H1 (cell line): Measurements from ENCODE around the gene ADCY5. TPM values are rescaled to one million over a fixed set of nuclear protein-coding genes. Genes with fewer than 3 reads are reported as not detected.

Experiments
- CTCF ChIA-PET: fragments of 300-600 bp; sonication (Branson Sonifier 250); formaldehyde crosslinking; loops from one replicate; lab custom pipeline; 2021; ENCODE audit not compliant: partially characterized antibody; lab: Charles Lee
- POLR2A ChIA-PET: fragments of 300-600 bp; sonication (Branson Sonifier 250); formaldehyde crosslinking; loops from one replicate; lab custom pipeline; 2021; ENCODE audit warnings: inconsistent platforms; ENCODE audit not compliant: partially characterized antibody; lab: Charles Lee
- DNase-seq, 2 experiments: peaks; one replicate each; pipeline versions ENCODE4 v3.0.0 to v3.0.0-alpha.2; 2010 to 2022; ENCODE audit warnings: low spot score in 2 of 2, low read depth in 1 of 2, mixed read lengths in 1 of 2
- FAIRE-seq: peaks from 2 replicates; lab custom pipeline; 2011; peaks lifted over from hg19 to GRCh38; lab: Jason Lieb, UNC
- H2AFZ ChIP-seq: 2 replicates; pipeline ENCODE4 v1.8.1; 2012; ENCODE audit warnings: low read length, inconsistent platforms
- H2AK5ac ChIP-seq: 2 replicates; pipeline ENCODE4 v1.6.1; 2013; ENCODE audit warnings: low read depth, low read length
- H2BK120ac ChIP-seq: replicated peaks from 2 replicates; pipeline ENCODE3; 2013; ENCODE audit warnings: low read depth, low read length, inconsistent platforms
- H2BK12ac ChIP-seq: 2 replicates; pipeline ENCODE4 v1.6.1; 2013; ENCODE audit warnings: low read depth, low read length
- H2BK15ac ChIP-seq: 2 replicates; pipeline ENCODE4 v1.6.1; 2013; ENCODE audit warnings: low read length
- H2BK20ac ChIP-seq: 2 replicates; pipeline ENCODE4 v1.6.1; 2013; ENCODE audit warnings: low read length
- H2BK5ac ChIP-seq: 2 replicates; pipeline ENCODE4 v1.6.1; 2013; ENCODE audit warnings: low read depth, low read length
- H3K14ac ChIP-seq: 2 replicates; pipeline ENCODE4 v1.6.1; 2013; ENCODE audit warnings: inconsistent platforms; ENCODE audit not compliant: insufficient read length
- H3K18ac ChIP-seq: 2 replicates; pipeline ENCODE4 v1.6.1; 2013; ENCODE audit warnings: low read length; ENCODE audit errors: extremely low read depth
- H3K23ac ChIP-seq: 2 replicates; pipeline ENCODE4 v1.6.1; 2013; ENCODE audit warnings: inconsistent platforms; ENCODE audit not compliant: insufficient read length
- H3K23me2 ChIP-seq: 2 replicates; pipeline ENCODE4 v1.6.1; 2013; ENCODE audit warnings: low read depth, low read length
- H3K27ac ChIP-seq: 2 replicates; pipeline ENCODE4 v1.6.1; 2011; ENCODE audit warnings: low read depth, low read length, inconsistent platforms
- H3K27me3 ChIP-seq, 4 experiments: replicated peaks in 1 of 4; 1 replicate in 1 of 4; 2 replicates in 3 of 4; pipeline versions ENCODE4 v1.6.1 to v1.8.1; 2011 to 2013; ENCODE audit warnings: low read length in 3 of 4, mild to moderate bottlenecking in 3 of 4, inconsistent platforms in 2 of 4, mixed read lengths in 2 of 4, moderate library complexity in 1 of 4; ENCODE audit not compliant: control insufficient read depth in 3 of 4, insufficient read depth in 3 of 4; ENCODE audit errors: extremely low read depth in 1 of 4
- H3K36me3 ChIP-seq, 4 experiments: 2 replicates each; pipeline versions ENCODE4 v1.6.1 to v1.8.1; 2011 to 2013; ENCODE audit warnings: mild to moderate bottlenecking in 4 of 4, low read length in 3 of 4, moderate library complexity in 2 of 4, control low read depth in 1 of 4, inconsistent platforms in 1 of 4; ENCODE audit not compliant: insufficient read depth in 4 of 4, control insufficient read depth in 2 of 4
- H3K4ac ChIP-seq: replicated peaks from 2 replicates; pipeline ENCODE3; 2013; ENCODE audit warnings: low read length, low read depth, mixed read lengths, inconsistent platforms; ENCODE audit not compliant: insufficient read length
- H3K4me1 ChIP-seq, 4 experiments: replicated peaks in 1 of 4; 1 replicate in 1 of 4; 2 replicates in 3 of 4; pipeline versions ENCODE4 v1.6.1 to v1.8.1; 2011 to 2013; ENCODE audit warnings: low read length in 3 of 4, inconsistent platforms in 2 of 4, mixed read lengths in 1 of 4; ENCODE audit not compliant: insufficient read depth in 4 of 4, control insufficient read depth in 3 of 4
- H3K4me2 ChIP-seq, 2 experiments: 2 replicates each; pipeline versions ENCODE4 v1.6.1 to v1.8.1; 2011 to 2013; ENCODE audit warnings: low read depth in 2 of 2, low read length in 2 of 2, control low read depth in 1 of 2, inconsistent platforms in 1 of 2, mild to moderate bottlenecking in 1 of 2; ENCODE audit not compliant: insufficient read depth in 1 of 2
- H3K4me3 ChIP-seq, 4 experiments: fragments of 200-600, 300-600 bp in 1 of 4; sonication (generic), shearing (Covaris generic), sonication (Bioruptor Twin) in 1 of 4; 2 replicates each; pipeline versions ENCODE4 v1.5.1 to v1.8.1; 2011 to 2016; ENCODE audit warnings: low read length in 4 of 4, low read depth in 3 of 4, control low read depth in 2 of 4, inconsistent platforms in 2 of 4, mild to moderate bottlenecking in 2 of 4, mixed read lengths in 1 of 4, moderate library complexity in 1 of 4; ENCODE audit not compliant: insufficient read depth in 2 of 4; ENCODE audit errors: extremely low read depth in 1 of 4
- H3K56ac ChIP-seq: replicated peaks from 2 replicates; pipeline ENCODE3; 2013; ENCODE audit warnings: low read depth, mild to moderate bottlenecking, mixed read lengths, low read length, inconsistent platforms; ENCODE audit not compliant: insufficient read length
- H3K79me1 ChIP-seq: 2 replicates; pipeline ENCODE4 v1.6.1; 2013; ENCODE audit warnings: low read depth, low read length, control low read depth
- H3K79me2 ChIP-seq, 2 experiments: 2 replicates each; pipeline versions ENCODE4 v1.6.1 to v1.8.1; 2012 to 2013; ENCODE audit warnings: low read length in 2 of 2, mild to moderate bottlenecking in 2 of 2, inconsistent platforms in 1 of 2; ENCODE audit not compliant: insufficient read depth in 2 of 2, control insufficient read depth in 1 of 2
- H3K9ac ChIP-seq, 4 experiments: replicated peaks in 1 of 4; 1 replicate in 1 of 4; 2 replicates in 3 of 4; pipeline versions ENCODE4 v1.6.1 to v1.8.1; 2011 to 2013; ENCODE audit warnings: low read depth in 3 of 4, low read length in 3 of 4, control low read depth in 2 of 4, mild to moderate bottlenecking in 2 of 4, moderate library complexity in 2 of 4, inconsistent platforms in 1 of 4; ENCODE audit errors: extremely low read depth in 1 of 4
- H3K9me3 ChIP-seq, 2 experiments: 2 replicates each; pipeline versions ENCODE4 v1.6.1 to v1.8.1; 2012 to 2013; ENCODE audit warnings: mild to moderate bottlenecking in 2 of 2, moderate library complexity in 2 of 2, control low read depth in 1 of 2, inconsistent platforms in 1 of 2, low read depth in 1 of 2, low read length in 1 of 2, mixed read lengths in 1 of 2; ENCODE audit not compliant: insufficient read depth in 2 of 2
- H4K20me1 ChIP-seq, 2 experiments: replicated peaks in 1 of 2; 2 replicates each; pipeline versions ENCODE3 to v1.8.1; 2011 to 2013; ENCODE audit warnings: inconsistent platforms in 2 of 2, low read length in 2 of 2, mild to moderate bottlenecking in 1 of 2; ENCODE audit not compliant: insufficient read depth in 2 of 2, control insufficient read depth in 1 of 2
- H4K5ac ChIP-seq: 2 replicates; pipeline ENCODE4 v1.6.1; 2013; ENCODE audit warnings: low read length, low read depth, mixed read lengths, inconsistent platforms; ENCODE audit not compliant: insufficient read length
- H4K8ac ChIP-seq: 2 replicates; pipeline ENCODE4 v1.8.0; 2013; ENCODE audit warnings: mild to moderate bottlenecking, moderate library complexity, low read length, inconsistent platforms; ENCODE audit not compliant: insufficient read depth; ENCODE audit errors: extremely low read depth
- H4K91ac ChIP-seq: replicated peaks from 2 replicates; pipeline ENCODE3; 2013; ENCODE audit warnings: low read length, mixed read lengths, inconsistent platforms; ENCODE audit not compliant: insufficient read length
- POU5F1 ChIP-seq: IDR thresholded peaks from 2 replicates; pipeline ENCODE4 v1.6.1; 2011; ENCODE audit warnings: low read depth, mild to moderate bottlenecking, low read length, moderate library complexity
- WGBS, 2 experiments: shearing (Covaris generic) in 1 of 2; methylation state at CpG; one replicate each; pipeline versions ENCODE4 v1.1.6 to v1.1.7; 2013 to 2015; ENCODE audit warnings: low lambda C conversion rate in 2 of 2, mixed read lengths in 2 of 2, inconsistent platforms in 1 of 2, low coverage in 1 of 2, missing lambda C conversion rate in 1 of 2; ENCODE audit not compliant: insufficient replicate concordance in 2 of 2, insufficient coverage in 1 of 2, insufficient read length in 1 of 2; ENCODE audit errors: extremely low coverage in 1 of 2, missing lambda C conversion rate in 1 of 2; 5-methylcytosine and 5-hydroxymethylcytosine counted together
- polyA plus RNA-seq, 7 experiments: library from polyadenylated mRNA; depleted of rRNA in 3 of 7; stranded (reverse) in 5 of 7; unstranded in 2 of 7; fragments of >200 nt in 5 of 7; fragments of 200-250 nt in 2 of 7; gene quantifications; 1 replicate in 5 of 7; 2 replicates in 1 of 7; 4 replicates in 1 of 7; pipeline versions ENCODE4 v1.2.1 to v1.2.3, GENCODE V29; 2011 to 2013; ENCODE audit warnings: missing spikeins in 2 of 7, mixed read lengths in 2 of 7
- total RNA-seq: library from RNA; stranded (reverse); fragmentation: NEBNext Ultra II Directional; extraction: Animal tissue kit (Norgen Biotek cat#: 25700); gene quantifications from 2 replicates; pipeline ENCODE4 v1.2.1, GENCODE V29; 2021

The ADCY5 gene
- total and polyA plus RNA-seq, 2 of the 8 experiments (the other 6 are each of a cell fraction or from before 2014, with no cell fraction given) = 18.9 to 40.8 TPM

- Histone ChIP-seq H3K18ac (no peak overlapping the region), H3K9me3 (no peaks in the 10 kb centered on the region), H3K79me1 (no peaks in the 10 kb centered on the region), H4K8ac (no peak overlapping the region), H4K20me1 (peaks cover 0 to 3% of the 10 kb centered on the region in 2 experiments), H3K4me2 (no peak overlapping the region), H3K23ac (no peak overlapping the region), H2AK5ac (no peak overlapping the region), H3K79me2 (no peaks in the 10 kb centered on the region), H3K23me2 (no peaks in the 10 kb centered on the region), H4K5ac (no peak overlapping the region), H2BK120ac (no peak overlapping the region), H3K4ac (no peak overlapping the region), H3K14ac (no peak overlapping the region), H3K27me3 (no peaks in the 10 kb centered on the region), H2AFZ (no peak overlapping the region), H3K27ac (no peak overlapping the region), H3K4me3 (no peak overlapping the region), H3K4me1 (peaks cover 0 to 5% (median 1%) of the 10 kb centered on the region in 4 experiments; a peak in 2 of 7 replicates), H3K36me3 (no peaks in the 10 kb centered on the region), H4K91ac (no peak overlapping the region), H2BK15ac (no peak overlapping the region), H3K9ac (no peak overlapping the region), H2BK5ac (no peak overlapping the region), H2BK20ac (no peak overlapping the region), H3K56ac (no peak overlapping the region), H2BK12ac (no peak overlapping the region)
- ChIA-PET CTCF (interaction anchor here (0.9 to 22.2 kb wide), 18 partner anchors 10 to 390 kb away, joined by 3 to 245 read pairs (median 4); no protein-coding TSS in a partner anchor), POLR2A (interaction anchor here (1.1 to 4.2 kb wide), 2 partner anchors 12 to 131 kb away, joined by 3 to 29 read pairs; no protein-coding TSS in a partner anchor)
- TF ChIP-seq POU5F1 = no peak
- FAIRE-seq (no peak), DNase-seq (no peak)
- 94% methylated on average over 6 of the region's 6 CpGs; no CpG with 5 or more reads in 1 of the 2 experiments for WGBS, 2 experiments
Observed at GRCh38 chr3:123326531-123326930, 122.4 kb downstream of the ADCY5 start.
